HG02798 (cell line): ENCODE data around the gene FRAT2.

ENCODE experiments used
- ATAC-seq: cut with Tn5 transposase; IDR thresholded peaks from one replicate; pipeline ENCODE4 v1.9.1; 2021; ENCODE audit warnings: mild to moderate bottlenecking; ENCODE audit not compliant: unreplicated experiment, poor library complexity

FRAT2 gene, protein sequence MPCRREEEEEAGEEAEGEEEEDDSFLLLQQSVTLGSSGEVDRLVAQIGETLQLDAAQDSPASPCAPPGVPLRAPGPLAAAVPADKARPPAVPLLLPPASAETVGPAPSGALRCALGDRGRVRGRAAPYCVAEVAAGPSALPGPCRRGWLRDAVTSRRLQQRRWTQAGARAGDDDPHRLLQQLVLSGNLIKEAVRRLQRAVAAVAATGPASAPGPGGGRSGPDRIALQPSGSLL

DNA sequence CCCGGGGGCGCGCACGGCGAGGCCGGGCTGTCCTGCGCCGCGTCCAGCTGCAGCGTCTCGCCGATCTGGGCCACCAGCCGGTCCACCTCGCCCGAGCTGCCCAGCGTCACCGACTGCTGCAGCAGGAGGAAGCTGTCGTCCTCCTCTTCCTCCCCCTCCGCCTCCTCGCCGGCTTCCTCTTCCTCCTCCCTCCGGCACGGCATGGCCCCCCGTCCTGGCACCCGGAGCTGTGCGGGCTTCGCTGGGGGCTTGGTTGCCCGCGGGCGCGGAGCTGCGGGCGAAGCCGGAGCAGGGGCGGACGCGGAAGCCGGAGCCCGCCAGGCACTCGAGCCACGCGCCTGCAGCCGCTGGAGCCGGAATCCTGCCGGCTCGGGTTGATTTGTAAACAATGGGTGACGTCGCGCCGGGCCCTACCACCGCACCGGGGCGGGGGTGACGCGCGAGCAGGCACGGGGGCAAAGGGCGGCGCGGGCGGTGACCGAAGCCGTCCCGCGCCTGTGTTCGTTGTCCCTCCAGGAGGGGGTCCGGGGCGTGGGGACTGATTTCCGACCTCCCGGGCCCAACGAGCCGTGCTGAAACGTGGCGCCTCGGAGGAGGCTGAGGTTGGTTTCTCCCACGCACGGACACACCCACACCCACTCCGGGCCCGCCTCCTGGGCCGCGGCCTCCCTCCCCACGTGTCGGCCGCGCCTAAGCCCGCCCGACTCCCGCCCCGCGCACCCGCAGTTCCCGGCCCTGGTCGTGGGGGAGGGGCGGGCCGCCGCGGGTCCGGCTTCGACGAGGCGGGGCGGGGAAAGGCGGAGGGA, at the start of gene FRAT2:
FRAT2 (minus strand) TSS at position 360 of the 806 bp plus-strand sequence; CDS start at position 203, 157 bp downstream.
- peak; percentile 89 for ATAC-seq

DNA sequence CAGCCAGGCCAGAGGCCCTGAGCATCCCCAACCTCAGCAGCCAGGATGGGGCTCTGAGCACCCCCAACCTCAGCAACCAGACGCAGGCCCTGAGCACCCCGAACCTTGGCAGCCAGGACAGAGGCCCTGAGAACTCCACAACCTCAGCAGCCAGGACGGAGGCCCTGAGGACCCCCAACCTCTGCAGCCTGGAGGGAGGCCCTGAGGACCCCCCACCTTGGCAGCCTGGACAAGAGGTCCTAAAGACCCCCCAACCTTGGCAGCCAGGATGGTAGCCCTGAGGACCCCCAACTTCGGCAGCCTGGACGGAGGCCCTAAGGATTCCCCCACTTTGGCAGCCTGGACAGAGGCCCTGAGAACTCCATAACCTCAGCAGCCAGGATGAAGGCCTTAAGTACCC, 49.6 kb upstream of the FRAT2 start:
- ATAC-seq, result no peak

DNA sequence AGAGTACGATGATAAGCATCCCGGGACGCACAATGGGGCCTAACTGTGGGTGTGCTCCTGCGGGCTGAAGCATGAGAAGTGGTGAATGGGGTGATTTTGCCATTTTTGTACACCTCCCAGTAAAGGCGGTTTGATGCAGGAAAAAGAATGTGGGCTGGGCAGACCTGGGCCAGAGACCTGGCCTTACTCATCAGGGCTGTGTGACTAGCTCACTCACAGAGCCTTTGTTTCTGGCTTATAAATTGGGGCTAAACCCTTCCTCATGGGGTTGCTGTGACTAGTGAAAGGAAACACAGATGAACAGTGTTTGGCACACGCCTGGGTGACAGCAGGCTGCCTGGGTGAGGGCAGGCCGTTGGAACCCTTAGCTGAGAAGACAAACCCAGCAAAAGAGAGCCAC, 48.6 kb upstream of the FRAT2 start:
- no peak for ATAC-seq

DNA sequence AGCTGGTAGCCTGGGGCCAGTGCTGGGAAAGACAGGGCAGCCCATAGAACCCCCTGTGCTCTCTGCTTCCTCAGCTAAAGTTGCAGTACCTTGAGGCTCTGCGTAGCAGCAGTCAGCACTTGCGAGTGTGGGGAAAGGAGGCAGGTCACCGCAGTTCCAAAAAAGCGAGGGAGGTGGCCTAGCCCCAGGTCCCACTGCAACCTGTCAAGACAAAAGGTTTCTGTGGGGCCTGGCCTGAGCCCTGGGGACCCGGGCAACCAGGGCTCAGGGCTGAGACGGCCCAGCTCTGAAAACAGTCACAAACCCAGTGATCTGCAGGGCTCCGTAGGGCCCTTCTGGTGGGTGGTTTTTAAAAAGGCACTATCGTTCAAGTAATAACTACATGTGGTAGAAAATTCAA, 47.1 kb upstream of the FRAT2 start:
- no peak for ATAC-seq

DNA sequence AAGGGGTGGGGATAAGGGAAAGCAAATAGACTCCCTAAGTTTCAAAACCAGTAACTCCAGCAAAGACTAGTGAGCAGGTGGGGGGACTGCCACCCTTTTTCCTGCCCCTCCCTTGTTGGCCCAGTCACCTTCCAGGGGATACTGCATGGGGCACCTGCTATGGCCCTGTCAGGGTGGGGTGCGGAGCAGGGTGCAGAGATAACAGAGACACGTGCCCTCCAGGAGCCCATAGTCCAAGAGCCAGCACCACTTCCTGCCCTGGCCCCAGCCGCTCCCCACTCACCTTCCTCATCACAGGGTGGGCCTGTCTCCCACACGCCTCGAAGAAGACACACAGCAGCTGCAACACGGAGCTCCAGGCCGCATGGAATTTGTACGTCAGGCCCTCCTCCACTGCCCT, 46.0 kb upstream of the FRAT2 start:
- no peak for ATAC-seq

DNA sequence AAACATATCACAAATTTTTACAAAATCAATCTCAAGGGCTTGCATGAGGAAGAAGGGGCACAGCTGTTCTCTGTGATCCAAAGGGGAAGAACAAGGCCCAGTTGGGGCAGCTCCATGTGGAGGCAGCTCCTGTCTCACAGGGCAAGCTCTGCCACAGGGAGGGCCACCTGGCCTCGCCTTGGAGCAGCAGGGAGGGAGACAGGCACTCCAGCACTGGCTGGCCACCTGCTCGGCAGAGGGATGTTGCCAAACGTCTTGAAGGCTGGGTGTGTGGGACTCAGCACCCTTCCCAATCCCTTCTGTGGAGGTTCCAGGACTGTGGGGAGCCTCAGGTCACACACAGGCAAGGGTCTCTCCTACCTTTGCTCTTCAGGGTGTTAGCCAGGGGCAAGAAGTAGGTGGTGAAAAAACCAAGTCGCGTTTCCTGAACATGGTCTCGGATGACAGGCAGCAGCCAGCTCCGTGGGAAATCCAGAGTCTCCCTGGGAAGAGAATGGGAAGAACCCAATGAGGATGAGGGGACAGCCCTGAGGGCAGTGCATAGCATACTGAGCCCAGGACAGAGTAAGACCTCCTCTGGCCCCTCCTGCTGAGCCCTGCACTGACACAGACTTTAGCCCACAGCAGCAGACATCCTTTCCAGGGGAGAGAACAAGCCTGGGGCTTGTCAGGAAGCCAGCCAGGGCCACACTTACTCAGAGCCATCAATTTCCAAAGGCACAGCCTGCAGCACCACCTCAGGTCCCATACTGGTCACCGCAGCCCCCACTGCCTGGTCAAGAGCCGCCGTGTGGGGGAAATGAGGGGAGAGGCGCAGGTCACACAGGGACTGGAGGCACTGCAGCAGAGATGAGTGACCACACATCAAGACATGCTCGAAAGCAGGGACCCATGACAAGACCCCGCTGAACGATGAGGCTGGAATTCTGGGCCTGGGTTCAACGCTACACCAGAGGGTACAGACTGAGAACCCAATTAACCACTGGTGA, 44.7 kb upstream of the FRAT2 start:
- ATAC-seq, result no peak

DNA sequence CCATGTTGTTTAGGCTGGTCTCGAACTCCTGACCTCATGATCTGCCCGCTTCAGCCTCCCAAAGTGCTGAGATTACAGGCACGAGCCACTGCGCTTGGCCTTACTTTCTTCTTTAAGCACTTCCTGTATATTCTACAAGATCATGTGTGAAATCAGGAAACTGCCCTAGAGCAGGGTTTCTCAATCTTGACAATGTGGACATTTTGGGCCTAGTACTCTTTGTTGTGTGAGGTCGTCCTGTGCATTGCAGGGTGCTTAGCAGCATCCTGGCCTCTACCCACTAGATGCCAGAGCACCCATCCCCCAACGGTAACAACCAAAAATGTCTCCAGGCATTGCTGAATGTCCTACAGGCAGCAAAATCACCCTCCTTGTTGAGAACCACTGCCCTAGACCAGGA, 41.9 kb upstream of the FRAT2 start:
- ATAC-seq, result no peak

DNA sequence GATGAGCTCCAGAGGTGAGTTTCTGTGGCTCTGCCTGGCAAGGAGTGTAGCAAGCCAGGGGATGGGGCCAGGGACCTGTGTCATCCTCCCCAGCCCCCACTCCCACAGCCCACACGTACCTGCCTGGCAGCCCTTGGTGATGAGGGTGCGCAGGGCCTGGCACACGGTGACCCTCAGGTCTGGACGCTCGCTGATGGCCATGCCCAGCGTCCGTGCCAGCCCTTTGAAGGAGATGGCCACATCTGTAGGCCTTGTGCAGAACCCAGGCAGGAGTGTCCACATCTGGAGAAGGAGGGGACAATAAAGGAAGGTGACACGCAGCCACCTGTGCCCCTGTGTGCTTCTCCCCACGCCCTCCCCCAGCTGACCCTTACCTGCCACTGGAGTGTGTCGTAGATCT, 38.9 kb upstream of the FRAT2 start:
- ATAC-seq, result no peak

DNA sequence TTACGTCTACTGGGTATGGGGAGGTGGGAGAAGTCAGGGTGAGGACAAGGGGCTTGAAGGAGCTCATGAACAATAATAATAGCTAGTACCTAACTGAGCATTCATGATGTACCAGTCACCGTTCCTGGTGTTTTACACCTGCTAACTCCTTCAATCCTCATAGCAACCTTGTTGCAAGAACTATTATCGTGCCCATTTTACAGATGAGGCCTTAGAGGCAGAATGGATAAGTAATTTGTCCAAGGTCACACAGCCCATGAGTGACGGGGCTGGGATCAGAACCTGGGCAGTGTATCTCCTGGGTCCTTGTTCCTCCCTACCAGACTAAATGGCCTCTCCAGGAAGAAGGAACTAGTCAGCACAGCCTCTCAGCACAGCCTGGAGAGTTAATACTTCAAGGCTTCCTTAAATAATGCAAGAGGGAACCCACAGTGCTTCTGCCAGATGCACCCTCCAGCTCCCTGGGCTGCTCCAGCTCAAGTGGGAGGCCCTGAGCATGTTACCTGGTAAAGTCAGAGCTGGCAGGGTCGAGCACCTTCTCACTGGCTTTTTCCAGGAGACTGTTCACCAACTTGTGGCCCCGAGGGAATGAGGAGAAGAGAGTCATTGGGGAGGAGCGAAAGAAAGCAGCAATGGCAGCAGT, 37.8 kb upstream of the FRAT2 start:
- no peak for ATAC-seq

DNA sequence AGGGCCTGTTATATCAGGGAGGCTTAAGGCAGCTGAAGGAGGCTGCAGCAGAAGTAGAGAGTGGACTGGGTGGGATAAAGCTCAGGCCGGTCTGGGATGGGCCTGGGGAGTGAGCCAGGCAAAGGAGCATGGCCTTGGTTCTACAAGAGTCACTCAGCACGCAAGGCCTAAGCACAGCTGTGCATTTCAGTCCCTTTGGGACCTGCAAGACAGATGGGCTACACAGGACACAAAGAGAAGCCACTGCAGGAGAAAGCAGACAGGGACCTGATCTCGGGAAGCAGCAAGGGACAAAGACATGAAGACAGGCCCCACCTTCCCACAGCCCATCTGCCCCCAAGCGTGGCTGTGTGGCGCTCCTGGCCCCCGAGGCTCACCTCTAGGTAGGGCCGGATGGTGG, 37.2 kb upstream of the FRAT2 start:
- no peak for ATAC-seq

DNA sequence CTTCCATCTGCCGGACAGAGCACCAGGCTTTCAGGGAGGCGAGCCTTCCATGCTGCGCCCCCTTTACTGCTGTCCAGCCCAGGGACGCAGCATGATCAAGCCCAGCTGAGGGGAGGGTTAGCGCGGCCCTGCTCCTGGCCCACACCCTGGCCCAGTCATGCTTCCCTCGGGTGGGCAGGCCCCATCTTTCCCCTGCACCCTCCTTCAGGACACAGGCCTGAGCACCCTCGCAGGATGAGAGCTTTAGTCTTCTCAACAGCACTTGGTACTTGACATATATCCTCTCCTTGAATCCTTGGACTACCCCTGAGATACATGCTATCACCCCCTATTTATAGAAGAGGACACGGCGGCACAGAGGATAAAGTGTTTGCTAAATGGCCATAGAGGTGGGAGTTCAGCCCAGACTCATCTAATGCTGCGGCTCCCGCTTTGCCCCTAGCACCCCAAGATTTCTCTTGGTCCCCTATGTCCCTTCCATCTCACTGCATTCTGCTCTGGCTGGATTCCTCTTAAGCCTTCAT, 32.7 kb upstream of the FRAT2 start:
- ATAC-seq, result no peak

DNA sequence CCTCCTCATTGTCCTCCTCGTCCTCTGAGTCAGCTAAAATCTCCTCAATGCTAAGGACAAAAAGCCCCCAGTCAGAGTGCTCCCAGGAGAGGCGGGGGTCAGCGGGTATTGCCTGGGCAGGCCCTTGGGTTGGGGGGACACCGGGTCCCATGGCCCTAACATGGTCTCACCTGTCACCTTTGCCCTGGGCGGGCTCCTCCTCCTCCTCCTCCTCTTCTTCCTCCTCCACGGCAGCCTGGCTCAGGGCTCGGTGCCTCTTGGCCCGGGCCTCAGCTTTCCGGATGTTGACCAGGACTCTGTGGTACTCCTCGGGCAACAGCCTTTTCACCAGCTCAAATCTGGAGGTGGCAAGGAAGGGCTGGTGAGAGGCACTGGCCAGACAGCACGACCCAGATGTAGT, 32.0 kb upstream of the FRAT2 start:
- ATAC-seq, result no peak

DNA sequence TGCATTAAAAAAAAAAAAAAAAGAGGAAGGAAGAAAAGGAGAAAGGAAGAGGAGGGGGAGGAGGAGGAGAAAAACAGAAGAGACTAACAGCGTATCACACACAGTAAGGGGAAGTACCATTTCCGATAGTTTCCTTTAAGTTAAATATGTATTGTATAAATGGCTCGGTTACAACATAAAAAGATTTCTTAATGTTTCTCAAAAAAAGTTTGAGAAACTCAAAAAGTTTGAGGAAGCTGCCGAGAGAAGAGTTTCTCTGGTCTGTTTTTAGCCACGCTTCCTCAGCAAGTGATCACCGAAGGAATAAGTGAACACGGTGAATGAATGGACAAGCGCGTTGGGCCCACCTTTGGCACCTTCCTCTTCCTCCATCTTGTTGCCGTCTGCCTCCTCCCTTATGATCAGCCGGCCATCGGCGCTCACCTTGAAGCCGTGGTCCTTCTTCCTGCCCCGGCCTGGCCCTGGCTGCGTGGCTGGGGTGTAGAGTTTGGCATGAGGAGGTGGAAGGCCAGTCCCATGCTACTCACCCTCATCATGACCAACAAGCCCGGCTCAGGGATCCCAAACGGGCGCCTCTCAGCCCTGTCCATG, 31.3 kb upstream of the FRAT2 start:
- no peak for ATAC-seq

DNA sequence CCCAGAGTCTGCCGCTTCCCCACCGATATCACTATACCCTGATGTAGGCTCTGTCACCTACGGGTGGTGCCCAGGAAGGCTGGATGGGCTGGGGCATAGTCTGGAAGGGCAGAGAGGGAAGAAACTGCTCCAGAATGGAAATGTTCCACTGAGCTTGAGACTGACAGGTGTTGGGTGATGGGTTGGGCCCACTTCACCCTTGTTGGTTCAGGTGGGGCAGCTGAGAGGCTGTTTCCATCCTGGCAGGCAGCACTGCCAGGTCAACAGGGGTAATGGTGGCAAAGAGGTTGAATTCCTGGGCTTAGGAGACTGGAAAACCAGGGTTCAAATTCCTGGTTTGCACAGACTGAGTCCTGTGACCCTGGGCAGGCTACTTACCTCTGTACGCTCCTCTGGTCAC, 28.5 kb upstream of the FRAT2 start:
- no peak for ATAC-seq

DNA sequence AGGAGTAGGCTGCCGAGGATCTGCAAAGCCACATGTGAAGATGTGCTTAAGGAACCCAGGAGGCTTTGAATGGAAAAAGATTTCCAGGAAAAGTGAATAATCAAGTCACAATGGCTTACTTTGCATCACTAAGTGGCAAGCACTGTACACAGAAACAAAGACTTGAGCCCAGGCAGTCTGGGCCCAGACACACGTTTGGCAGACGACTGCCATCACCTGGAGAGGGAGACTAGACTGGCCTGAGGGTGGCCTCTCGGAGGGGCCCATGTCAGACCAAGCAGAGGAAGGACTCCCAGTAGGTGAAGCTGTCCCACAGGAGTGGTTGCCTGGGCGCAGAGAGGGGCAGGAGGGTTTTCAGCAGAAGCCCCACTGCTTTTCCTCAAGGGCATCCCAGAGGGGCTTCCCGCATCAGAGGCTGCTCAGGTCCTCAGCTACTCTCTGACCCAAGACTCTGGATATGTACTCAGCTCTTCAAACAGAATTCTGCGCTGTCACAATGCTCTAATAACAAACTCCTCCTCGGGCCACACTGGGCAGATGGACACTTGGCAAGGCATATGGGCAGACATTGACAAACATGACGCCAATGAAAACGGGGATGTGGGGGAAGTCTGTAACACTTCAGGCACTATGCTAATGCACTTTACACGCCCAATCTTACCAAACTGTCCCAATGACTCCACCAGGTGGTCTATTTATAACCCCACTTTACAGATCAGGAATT, 27.9 kb upstream of the FRAT2 start:
- no peak for ATAC-seq

DNA sequence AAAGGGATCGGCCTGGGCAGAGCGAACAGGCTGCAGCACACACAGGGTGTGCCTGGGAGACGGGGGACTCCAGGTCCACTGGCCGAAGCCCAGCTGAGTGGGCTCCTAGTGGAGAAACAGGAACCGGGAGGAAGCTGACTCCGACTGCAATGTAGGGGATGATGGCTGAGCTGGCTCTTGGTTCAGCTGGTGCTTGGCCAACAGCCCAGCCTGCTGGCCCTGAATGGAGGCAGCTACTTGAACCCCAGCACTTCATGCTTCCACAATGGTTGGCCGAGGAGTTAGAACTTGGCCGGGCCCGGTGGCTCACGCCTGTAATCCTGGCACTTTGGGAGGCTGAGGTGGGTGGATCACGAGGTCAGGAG, 27.0 kb upstream of the FRAT2 start:
- ATAC-seq, result no peak

DNA sequence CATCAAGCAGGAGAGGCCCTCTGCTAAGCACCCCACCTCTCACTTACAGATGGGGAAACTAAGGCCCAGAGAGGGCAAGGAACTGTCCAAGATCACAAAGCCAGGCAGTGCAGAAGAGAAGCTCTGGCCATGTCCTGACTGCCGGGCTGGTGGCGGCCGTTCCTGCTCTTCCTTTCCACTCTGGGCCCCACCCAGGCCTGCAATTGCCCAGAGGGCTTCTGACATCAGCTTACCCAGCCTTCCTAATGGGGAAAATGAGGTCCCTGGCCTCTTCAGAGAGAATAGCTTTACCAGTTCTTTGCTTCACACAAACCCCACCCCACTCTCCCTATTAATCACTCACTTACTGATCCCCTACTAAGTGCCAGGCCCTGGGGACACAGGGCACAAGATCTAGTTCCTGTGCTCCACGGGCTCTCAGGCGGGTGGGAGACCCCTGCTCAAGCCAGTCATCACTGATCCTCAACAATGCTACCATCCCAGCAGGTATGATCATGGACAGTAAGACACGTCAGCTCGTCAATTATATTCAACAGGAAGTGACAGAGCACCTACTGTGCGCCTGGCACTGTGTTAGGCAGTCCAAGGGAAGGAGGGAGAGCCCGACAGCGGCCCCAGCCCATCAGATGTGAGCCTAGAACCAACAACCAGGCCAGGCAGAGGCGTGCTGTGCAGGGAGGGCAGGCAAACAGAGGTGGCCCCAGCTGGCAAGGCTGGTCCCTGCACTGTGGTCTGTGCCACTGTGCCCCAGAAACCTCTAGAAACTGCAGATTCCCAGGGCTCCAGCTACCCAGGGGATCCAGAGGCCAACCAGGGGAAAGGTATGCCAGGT, 26.4 kb upstream of the FRAT2 start:
- ATAC-seq, result no peak

DNA sequence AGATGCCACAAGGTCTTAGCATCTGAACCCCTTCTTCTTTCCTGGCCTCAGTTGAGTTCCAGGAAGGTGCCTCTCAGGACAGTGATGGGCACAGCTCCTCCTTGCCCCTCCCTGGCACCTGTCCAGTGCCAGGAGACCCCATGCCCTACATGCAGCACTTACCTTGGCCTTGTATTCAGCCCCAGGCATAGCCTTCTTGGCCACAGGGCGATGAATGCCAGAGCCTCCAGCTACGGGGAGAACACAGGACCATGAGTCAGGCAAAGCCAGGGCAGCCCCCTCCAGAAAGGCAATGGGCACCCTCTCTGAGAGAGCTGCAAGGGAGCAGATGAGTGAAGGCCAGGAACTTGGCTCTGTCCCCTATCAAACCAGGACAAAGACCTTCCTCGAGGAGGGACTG, 24.3 kb upstream of the FRAT2 start:
- ATAC-seq, result no peak
